Heart right ventricle (tissue), 16 donors: Measurements from ENCODE around the gene RFXANK. TPM values are rescaled to one million over a fixed set of nuclear protein-coding genes. Genes with fewer than 3 reads are reported as not detected.

Experiments
- ATAC-seq, 8 donors: fragments of 200-7000 bp; cut with Tn5 transposase; one replicate each; pipeline ENCODE4 v1.9.1; 2020; ENCODE audit warnings: mild to moderate bottlenecking in 8 of 8, moderate library complexity in 8 of 8, moderate number of reproducible peaks in 1 of 8
- DNase-seq, 2 donors: peaks; one replicate each; pipeline ENCODE4 v3.0.0-alpha.2; 2020
- H3K27ac ChIP-seq, 10 donors: fragments of 200-600 bp; sonication (generic) in 2 of 10; one replicate each; pipeline versions ENCODE4 v1.5.0 to v1.8.0; 2020 to 2022; ENCODE audit warnings: mild to moderate bottlenecking in 3 of 10
- H3K27me3 ChIP-seq, 7 donors: fragments of 200-600 bp; one replicate each; pipeline ENCODE4 v1.8.0; 2021 to 2022; ENCODE audit warnings: mild to moderate bottlenecking in 2 of 7
- H3K36me3 ChIP-seq, 9 donors: fragments of 200-600 bp; sonication (generic) in 1 of 9; one replicate each; pipeline versions ENCODE4 v1.5.0 to v1.8.0; 2020 to 2022; ENCODE audit warnings: mild to moderate bottlenecking in 2 of 9
- H3K4me1 ChIP-seq, 9 donors: fragments of 200-600 bp; sonication (generic) in 1 of 9; one replicate each; pipeline versions ENCODE4 v1.5.0 to v1.8.0; 2020 to 2022; ENCODE audit warnings: mild to moderate bottlenecking in 4 of 9
- H3K4me3 ChIP-seq, 10 donors: fragments of 200-600 bp; sonication (generic) in 2 of 10; one replicate each; pipeline versions ENCODE4 v1.5.0 to v1.8.0; 2020 to 2022; ENCODE audit warnings: mild to moderate bottlenecking in 7 of 10, moderate library complexity in 2 of 10
- H3K9me3 ChIP-seq, 11 donors: fragments of 200-600 bp in 10 of 11; sonication (generic) in 2 of 11; one replicate each; pipeline versions ENCODE4 v1.5.0 to v1.8.0; 2013 to 2022; ENCODE audit warnings: mild to moderate bottlenecking in 2 of 11, control low read depth in 1 of 11, moderate library complexity in 1 of 11
- CTCF ChIP-seq, 9 donors: fragments of 200-600 bp; sonication (generic) in 2 of 9; IDR thresholded peaks; one replicate each; pipeline versions ENCODE4 v1.5.0 to v1.8.0; 2021 to 2022; ENCODE audit warnings: antibody characterized with exemption in 9 of 9, mild to moderate bottlenecking in 5 of 9, moderate library complexity in 1 of 9
- WGBS, 2 donors: extraction: QIAGEN DNeasy Blood & Tissue Kit; methylation state at CpG; one replicate each; pipeline ENCODE4 v1.1.7; 2013; ENCODE audit warnings: inconsistent platforms in 1 of 2; 5-methylcytosine and 5-hydroxymethylcytosine counted together
- intact Hi-C, 10 donors: fragments of 100-400 bp; cut with DNase I; formaldehyde crosslinking; loops; one replicate each; pipeline versions ENCODE4 v1.11.1 to v1.14.2; 2022
- polyA plus RNA-seq, 2 donors: library from polyadenylated mRNA; stranded (reverse); fragments of 200-250 nt; gene quantifications; one replicate each; pipeline ENCODE4 v1.2.3, GENCODE V29; 2013
- total RNA-seq, 10 donors: library from RNA; stranded (reverse); fragmentation: NEBNext Ultra II Directional in 3 of 10; extraction: Animal tissue kit (Norgen Biotek cat#: 25700) in 3 of 10; gene quantifications; one replicate each; pipeline versions ENCODE4 v1.2.1 to v1.2.4, GENCODE V29; 2021 to 2023
- donor health status: Arrhythmogenic right ventricular cardiomyopathy.
- donor health status: ischemic (EF 13 %, LVEDD 7.1; RV severe dilation, severe dysfunction).
- donor health status: healthy with polysubstance abuse.
- donor health status: DM: no; HTN: yes; CAD: no.
- donor health status: DM: no; HTN: no; CAD: no.
- donor health status: ischemic (EF 25% LVEDD 6.9; RV normal size, moderate dysfunction).
- donor health status: ischemic (EF 25% LVEDD 5.7; RV mildly dilated, moderate dysfunction).
- donor health status: healthy.
- donor health status: DM: yes; HTN: yes; CAD: no.
- donor health status: Ischemic cardiomyopathy.
- donor health status: ischemic (EF 35%, LVEDD 5.7; RV mildly dilated, moderate dysfunction).
- donor health status: nonischemic (EF 11% LVEDD 7.7; RV severe dilation, severe dysfunction).
- donor health status: DM: yes; HTN: yes; CAD: no.
- donor health status: PGD.
- donor health status: ischemic (EF 29% LVEDD 5.4; RV normal size, mild dysfunction).
- donor health status: nonischemic (EF 23%, LVEDD 6.1; RV moderate dilation, normal function).

RFXANK gene
- total and polyA plus RNA-seq, 12 donors: 30.6 to 109 (median 37.5) TPM

GRCh38 chr19:19229701-19230100 is 37.6 kb downstream of the RFXANK start:
- peaks cover 8 to 49% (median 36%) of the 10 kb centered on the region in 7 donors for H3K27me3 ChIP-seq
- H3K27ac ChIP-seq: no peak overlapping the region
- 84 to 86% methylated on average over 3 of the region's 3 CpGs for WGBS, 2 donors
- no peak overlapping the region for H3K4me3 ChIP-seq
- peaks cover 0 to 24% (median 14%) of the 10 kb centered on the region in 11 donors for H3K9me3 ChIP-seq
- TF ChIP-seq CTCF (IDR thresholded peaks at IDR 0.05): no peak
- ATAC-seq (no peak), DNase-seq (no peak)
- peaks cover 0 to 9% (median 0%) of the 10 kb centered on the region in 9 donors for H3K4me1 ChIP-seq
- intact Hi-C loops: no loop called here
- H3K36me3 ChIP-seq: no peaks in the 10 kb centered on the region

DNA sequence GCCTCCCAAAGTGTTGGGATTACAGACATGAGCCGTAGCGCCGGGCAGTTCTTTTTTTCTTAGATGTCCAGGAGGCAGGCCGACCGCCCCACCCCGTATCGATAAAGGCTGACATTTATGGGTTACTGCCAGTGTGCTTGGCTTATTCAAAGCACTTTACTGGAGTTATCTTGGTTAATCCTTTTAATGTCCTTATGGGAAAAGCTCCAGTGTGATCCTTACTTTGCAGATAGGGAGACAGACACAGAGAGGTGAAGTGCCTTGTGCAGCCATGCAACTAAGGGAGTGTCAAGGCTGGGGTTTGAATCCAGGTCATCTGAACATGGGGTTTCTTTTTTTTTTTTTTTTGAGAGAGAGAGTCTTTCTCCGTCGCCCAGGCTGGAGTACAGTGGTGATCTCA is 38.9 kb downstream of the RFXANK start:
- intact Hi-C loops: no loop called here
- Histone ChIP-seq H3K27ac (no peak overlapping the region), H3K4me3 (no peak overlapping the region), H3K36me3 (no peaks in the 10 kb centered on the region), H3K9me3 (peaks cover 0 to 37% (median 22%) of the 10 kb centered on the region in 11 donors), H3K4me1 (no peaks in the 10 kb centered on the region), H3K27me3 (peaks cover 0 to 36% (median 23%) of the 10 kb centered on the region in 7 donors)
- DNase-seq: no peak
- no peak for TF ChIP-seq CTCF (IDR thresholded peaks at IDR 0.05)
- no peak for ATAC-seq
- 83 to 87% methylated on average over 9 of the region's 9 CpGs for WGBS, 2 donors

- WGBS, 2 donors: 74 to 75% methylated on average over 19 of the region's 19 CpGs
- TF ChIP-seq CTCF (IDR thresholded peaks at IDR 0.05): no peak
- no peaks in the 10 kb centered on the region for H3K4me1 ChIP-seq
- H3K27me3 ChIP-seq: peaks cover 0 to 23% (median 10%) of the 10 kb centered on the region in 7 donors
- no peaks in the 10 kb centered on the region for H3K36me3 ChIP-seq
- H3K4me3 ChIP-seq: no peak overlapping the region
- DNase-seq: no peak
- H3K9me3 ChIP-seq: peaks cover 0 to 42% (median 22%) of the 10 kb centered on the region in 11 donors
- no peak for ATAC-seq
- no peak overlapping the region for H3K27ac ChIP-seq
- intact Hi-C loops: no loop called here
Measured at GRCh38 chr19:19232261-19232721, 40.2 kb downstream of the RFXANK start.

- ATAC-seq (no peak), DNase-seq (no peak)
- TF ChIP-seq CTCF (IDR thresholded peaks at IDR 0.05): no peak
- H3K4me3 ChIP-seq: no peak overlapping the region
- peaks cover 0 to 42% (median 22%) of the 10 kb centered on the region in 11 donors for H3K9me3 ChIP-seq
- no peak overlapping the region for H3K27ac ChIP-seq
- H3K36me3 ChIP-seq: no peaks in the 10 kb centered on the region
- H3K27me3 ChIP-seq: peaks cover 0 to 19% (median 5%) of the 10 kb centered on the region in 7 donors
- intact Hi-C loops: no loop called here
- WGBS, 2 donors: 84 to 86% methylated on average over 2 of the region's 2 CpGs
- H3K4me1 ChIP-seq: no peaks in the 10 kb centered on the region
Measured at GRCh38 chr19:19234220-19234816, 42.3 kb downstream of the RFXANK start.
